Measurements from ENCODE around the gene ASPA.

ASPA gene

DNA sequence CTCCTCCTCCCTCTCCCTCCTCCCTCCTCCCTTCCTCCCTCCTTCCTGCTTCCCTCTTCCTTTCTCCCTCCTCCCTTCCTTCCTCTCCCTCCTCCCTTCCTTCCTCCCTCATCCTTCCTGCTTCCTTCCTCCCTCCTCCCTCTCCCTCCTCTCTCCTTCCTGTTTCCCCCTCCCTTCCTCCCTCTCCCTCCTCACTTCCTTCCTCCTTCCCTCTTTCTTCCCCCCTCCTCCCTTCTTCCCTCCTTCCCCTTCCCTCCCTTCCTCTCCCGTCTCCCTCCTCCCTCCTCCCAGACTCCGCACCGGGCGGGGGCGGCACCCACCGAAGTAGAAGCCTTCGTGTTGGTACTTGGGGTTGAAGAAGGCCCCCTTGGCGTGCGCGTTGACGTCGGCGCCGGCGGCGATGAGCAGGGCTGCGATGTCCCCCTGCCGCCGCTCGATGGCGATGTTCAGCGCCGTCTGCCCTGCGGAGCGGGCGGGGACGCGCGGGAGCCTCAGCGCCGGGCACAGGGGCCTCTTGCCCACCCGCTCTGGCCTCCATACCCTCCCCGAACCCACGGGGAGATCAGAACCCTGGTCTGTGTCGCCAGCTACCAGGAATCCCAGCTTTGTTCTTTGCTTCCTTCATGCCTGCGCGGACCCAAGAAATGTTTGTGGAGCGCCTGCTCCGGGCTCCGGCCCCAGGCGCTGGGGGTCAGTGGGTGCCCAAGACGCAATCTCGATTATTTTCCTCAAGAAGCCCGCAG, 59.6 kb downstream of the ASPA start:
- peak; percentile 57 for DNase-seq

- no peak for DNase-seq
These were observed 60.9 kb downstream of the ASPA start for GRCh38 chr17:3536716-3537115.

DNA sequence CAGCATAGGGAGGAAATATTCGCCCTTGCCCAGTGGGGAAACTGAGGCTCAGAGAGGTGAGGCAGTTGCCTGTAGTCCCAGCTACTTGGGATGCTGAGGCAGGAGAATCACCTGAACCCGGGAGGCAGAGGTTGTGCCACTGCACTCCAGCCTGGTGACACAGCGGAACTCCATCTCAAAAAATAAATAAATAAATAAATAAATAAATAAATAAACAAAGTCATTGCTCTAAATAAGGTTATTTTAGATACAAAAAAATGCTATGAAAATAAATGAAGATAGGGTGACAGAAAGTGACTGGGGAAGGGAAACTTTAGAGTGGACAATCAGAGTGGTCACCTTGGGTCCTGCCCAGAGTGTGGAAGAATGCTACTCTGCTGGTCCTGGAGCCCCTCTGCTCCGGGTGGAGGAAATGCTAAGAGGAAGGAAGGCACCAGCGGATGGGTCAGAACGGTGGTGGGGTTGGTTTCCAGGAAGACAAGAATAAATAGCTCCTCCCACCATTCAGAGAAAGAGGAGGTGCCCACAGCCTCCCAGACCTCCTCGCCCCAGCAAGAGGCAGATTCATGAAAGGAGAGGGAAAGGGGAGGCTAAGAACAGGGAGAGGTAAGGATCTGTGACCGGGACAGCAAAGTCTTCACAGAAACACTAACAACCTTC, 64.2 kb downstream of the ASPA start:
- DNase-seq = no peak

- DNase-seq = no peak
These were observed 66.8 kb downstream of the ASPA start for GRCh38 chr17:3542410-3543088.

DNA sequence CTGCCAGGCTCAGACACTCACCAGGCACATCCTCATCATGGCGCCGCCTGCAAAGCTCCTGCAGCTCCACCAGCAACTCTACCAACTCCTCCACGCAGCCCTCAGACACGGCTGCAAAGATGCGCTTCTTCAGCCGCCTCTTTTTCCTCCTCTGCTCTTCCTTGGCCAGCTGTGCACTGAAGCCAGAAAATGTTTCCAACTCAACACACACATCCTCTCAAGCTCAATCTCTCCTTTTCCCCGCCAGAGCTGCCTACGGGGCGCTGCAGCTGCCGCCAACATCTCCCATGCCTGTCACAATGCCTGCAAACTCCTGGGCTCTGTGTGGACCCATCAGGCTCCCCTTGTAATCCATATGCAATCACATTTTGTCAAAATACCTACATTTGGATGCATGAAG, 67.7 kb downstream of the ASPA start:
- no peak for DNase-seq

DNA sequence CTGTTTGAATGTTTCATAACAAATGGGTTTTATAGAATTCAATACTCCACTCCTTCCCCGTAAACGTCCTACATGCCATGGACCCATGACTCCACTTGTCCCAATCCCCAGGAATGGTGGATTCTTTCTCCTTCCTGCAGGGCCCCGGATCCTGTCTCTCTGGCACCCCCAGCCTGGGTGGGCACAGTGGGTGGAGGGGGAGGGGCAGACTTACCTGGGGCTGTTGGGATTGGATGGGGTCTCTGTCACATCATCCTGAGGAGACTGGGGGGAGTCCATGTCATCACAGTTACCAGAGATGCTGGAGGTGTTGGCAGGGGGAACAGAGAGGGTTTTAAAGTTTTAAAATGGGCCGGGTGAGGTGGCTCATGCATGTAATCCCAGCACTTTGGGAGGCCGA, 68.6 kb downstream of the ASPA start:
- DNase-seq = no peak

GRCh38 chr17:3545151-3545550, 69.4 kb downstream of the ASPA start:
- no peak for DNase-seq

GRCh38 chr17:3546521-3546920, 70.7 kb downstream of the ASPA start:
- no peak for DNase-seq

DNA sequence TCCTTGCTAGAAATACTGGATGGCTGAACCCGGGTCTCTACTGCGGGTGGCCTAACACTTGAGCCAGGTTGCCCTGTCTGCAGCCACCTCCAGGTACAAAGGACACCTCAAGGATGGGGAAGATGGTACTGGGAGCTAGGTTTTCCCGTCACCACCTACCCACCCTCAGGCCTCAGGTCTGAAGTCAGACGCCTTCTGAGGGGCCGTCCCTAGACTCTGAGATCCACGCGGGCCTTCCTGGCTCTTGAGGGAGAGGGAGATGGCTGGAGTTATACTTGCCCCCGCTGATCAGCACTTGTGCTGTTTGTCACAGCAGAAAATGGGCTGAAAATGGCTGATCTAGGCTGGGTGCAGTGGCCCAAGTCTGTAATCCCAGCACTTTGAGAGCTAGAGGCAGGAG, 71.2 kb downstream of the ASPA start:
- DNase-seq = no peak

GRCh38 chr17:3547628-3548027, 71.8 kb downstream of the ASPA start:
- DNase-seq = no peak

DNA sequence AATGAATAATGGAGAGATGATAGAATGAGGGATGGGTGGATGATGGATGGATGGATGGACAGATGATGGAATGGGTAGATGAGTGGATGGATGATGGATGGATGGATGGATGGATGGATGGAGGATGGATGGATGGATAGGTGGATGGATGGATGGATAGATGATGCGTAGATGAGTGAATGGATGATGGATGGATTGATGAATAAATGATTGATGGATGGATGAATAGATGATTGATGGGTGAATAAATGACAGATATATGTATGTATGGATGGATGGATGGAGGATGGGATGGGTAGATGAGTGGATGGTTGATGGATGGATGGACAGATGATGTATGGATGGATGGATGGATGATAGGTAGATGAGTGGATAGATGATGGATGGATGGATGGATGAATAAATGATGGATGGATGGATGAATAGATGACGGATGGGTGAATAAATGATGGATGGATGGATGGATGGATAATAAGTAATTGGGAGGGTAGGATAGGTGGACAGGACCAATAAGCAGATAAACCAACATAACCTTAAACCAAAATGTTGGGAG, 73.9 kb downstream of the ASPA start:
- no peak for DNase-seq

GRCh38 chr17:3551189-3551588, 75.4 kb downstream of the ASPA start:
- DNase-seq = no peak

DNA sequence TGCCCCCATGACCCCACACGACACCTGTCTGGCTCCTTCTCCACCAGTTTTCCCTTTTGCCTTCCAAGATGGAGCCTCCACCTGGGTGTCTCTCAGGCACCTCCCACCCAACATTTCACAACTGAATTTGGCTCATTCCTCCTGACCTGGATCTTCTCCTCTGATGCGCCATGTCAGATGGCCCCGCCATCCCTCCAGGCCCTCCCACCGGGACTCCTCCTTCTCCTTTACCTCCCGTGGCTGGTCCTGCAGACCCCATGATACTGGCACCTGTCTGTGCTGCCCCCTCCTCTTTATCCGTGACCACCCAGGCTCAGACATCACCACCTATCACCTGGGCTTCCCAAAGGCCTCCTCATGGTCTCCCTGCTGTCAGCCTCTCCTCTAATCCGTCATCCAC, 77.1 kb downstream of the ASPA start:
- DNase-seq = no peak

Data from CD4-positive, alpha-beta T cell treated with Interleukin-17A for 1 hour (primary cell).